GM10266 (cell line): ENCODE results near the gene HRCT1.
"Not testable (repeated sequence)": the region's sequence is repeated elsewhere in the genome, so short reads cannot be mapped to it uniquely, and the experiment has no call there.

ENCODE experiments used
- DNase-seq: peaks from one replicate; pipeline ENCODE4 v3.0.0; 2012; ENCODE audit errors: extremely low spot score
- TF ChIP-seq, protein P1 (sequence below): IDR thresholded peaks from 2 replicates; pipeline ENCODE4 v1.5.1; 2012; ENCODE audit warnings: mild to moderate bottlenecking, low read depth; ENCODE audit not compliant: control insufficient read depth, insufficient read depth; ENCODE audit errors: missing control alignments

Gene HRCT1

GRCh38 chr9:35930521-35930920 lies 24.5 kb downstream of the HRCT1 start:
- DNase-seq: no peak

DNA sequence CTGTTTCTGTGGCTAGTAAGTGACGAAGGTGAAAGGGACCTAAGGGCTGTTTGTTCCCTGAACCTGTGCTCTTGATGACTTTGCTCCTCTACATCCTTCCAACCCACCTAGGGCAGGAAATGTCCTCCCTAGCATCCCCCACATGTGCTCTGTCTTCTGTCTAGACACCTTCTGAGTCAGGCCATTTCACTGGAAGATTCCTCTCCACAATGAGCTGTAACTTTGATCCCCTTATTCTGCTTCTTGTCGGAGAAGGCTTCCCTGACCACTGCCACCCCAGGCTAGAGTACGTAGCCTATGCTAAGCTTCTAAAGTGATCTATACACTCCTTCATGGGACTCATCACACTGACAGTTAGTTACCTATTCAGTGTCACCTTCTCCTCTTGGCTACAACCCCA lies 25.0 kb downstream of the HRCT1 start:
- TF ChIP-seq, protein P1, sequence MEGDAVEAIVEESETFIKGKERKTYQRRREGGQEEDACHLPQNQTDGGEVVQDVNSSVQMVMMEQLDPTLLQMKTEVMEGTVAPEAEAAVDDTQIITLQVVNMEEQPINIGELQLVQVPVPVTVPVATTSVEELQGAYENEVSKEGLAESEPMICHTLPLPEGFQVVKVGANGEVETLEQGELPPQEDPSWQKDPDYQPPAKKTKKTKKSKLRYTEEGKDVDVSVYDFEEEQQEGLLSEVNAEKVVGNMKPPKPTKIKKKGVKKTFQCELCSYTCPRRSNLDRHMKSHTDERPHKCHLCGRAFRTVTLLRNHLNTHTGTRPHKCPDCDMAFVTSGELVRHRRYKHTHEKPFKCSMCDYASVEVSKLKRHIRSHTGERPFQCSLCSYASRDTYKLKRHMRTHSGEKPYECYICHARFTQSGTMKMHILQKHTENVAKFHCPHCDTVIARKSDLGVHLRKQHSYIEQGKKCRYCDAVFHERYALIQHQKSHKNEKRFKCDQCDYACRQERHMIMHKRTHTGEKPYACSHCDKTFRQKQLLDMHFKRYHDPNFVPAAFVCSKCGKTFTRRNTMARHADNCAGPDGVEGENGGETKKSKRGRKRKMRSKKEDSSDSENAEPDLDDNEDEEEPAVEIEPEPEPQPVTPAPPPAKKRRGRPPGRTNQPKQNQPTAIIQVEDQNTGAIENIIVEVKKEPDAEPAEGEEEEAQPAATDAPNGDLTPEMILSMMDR: no peak
- DNase-seq: no peak

More at GRCh38 chr9:35930521-35930920, 24.5 kb downstream of the HRCT1 start:
- TF ChIP-seq, protein P1: no peak

GRCh38 chr9:35932735-35933134 lies 26.7 kb downstream of the HRCT1 start:
- DNase-seq: no peak
- TF ChIP-seq, protein P1: no peak

DNA sequence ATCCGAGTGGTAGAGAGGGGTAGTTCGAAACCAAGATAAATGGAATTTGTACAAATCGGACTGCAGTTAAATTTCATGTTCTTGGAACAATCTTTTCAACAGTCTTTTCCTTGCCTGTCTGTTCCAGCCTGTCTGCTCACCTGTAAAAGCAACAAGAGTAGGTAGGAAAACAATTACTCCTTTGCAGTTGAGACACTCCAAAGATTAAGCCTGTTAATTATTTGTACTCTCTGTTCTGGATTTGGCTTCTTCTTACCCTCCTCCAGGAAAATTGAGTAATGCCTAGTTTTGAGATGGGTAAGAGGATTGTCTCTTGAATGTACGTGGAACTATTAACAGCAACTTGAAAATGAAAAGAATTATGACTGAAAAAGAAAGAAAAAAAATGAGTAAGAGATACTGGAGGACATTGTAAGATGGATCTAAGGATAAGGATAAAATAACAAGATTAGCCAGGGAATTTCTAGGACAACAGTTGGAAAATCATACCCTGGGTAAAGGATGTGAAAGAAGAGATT lies 27.6 kb downstream of the HRCT1 start:
- no peak for DNase-seq
- TF ChIP-seq, protein P1: no peak

- DNase-seq: not testable (repeated sequence)
Observed at GRCh38 chr9:35934069-35934468, 28.1 kb downstream of the HRCT1 start.

GRCh38 chr9:35935261-35935660 lies 29.3 kb downstream of the HRCT1 start:
- TF ChIP-seq, protein P1: no peak
- no peak for DNase-seq

DNA sequence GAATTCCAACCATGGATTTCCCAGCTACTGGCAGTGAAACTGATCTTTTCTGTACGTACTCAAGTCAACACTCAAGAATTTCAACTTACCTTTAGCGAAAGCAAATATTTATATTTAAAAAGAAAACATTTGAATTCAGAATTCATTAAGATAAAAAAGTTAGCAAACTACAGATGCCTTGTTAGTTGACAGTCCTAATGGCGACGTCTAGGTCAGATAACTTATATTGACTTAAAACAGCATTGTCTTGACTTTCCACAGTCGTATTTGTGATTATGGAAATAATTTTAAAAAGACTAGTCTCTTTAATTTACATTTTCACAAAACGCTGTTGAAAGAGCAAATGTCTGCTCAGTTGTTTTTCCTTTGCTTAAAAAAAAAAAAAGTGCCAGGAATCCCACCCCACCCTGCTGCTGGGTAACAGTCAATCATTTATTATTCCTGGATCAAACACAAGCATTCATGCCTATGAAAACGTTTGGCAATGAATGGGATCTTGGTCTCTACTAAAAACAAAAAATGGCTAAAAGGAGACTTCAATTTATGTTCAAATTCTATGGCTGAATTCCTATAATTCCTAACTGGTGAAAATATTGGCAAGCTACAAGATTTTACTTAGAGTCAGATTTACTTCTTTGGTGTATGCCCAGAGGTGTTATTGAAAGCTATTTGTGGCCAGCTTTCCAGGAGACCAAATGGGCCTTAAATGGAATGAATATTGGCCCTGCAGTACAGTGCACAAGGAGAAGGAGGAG lies 29.9 kb downstream of the HRCT1 start:
- TF ChIP-seq, protein P1: no peak
- no peak for DNase-seq
